Activated naive CD8-positive, alpha-beta T cell treated with anti-CD3 and anti-CD28 coated beads for 36 hours (primary cell): ENCODE measurements around the gene EBI3. TPM values are rescaled to one million over a fixed set of nuclear protein-coding genes. Genes with fewer than 3 reads are reported as not detected.
"Not testable (repeated sequence)": the region's sequence is repeated elsewhere in the genome, so short reads cannot be mapped to it uniquely, and the experiment has no call there.

ENCODE experiments used
- DNase-seq: peaks from one replicate; pipeline ENCODE4 v3.0.0; 2021
- H3K27ac Mint-ChIP-seq: one replicate; pipeline ENCODE4 v1.8.0; 2022; ENCODE audit warnings: mild to moderate bottlenecking, moderate library complexity, mixed read lengths
- H3K27me3 Mint-ChIP-seq: one replicate; pipeline ENCODE4 v1.8.0; 2022; ENCODE audit warnings: mild to moderate bottlenecking, mixed read lengths
- H3K36me3 Mint-ChIP-seq: one replicate; pipeline ENCODE4 v1.8.0; 2021; ENCODE audit warnings: mild to moderate bottlenecking, mixed read lengths
- H3K4me1 Mint-ChIP-seq: one replicate; pipeline ENCODE4 v1.8.0; 2021; ENCODE audit warnings: mixed read lengths
- H3K4me3 Mint-ChIP-seq: one replicate; pipeline ENCODE4 v1.8.0; 2022; ENCODE audit warnings: mild to moderate bottlenecking, moderate library complexity, mixed read lengths
- H3K9me3 Mint-ChIP-seq: one replicate; pipeline ENCODE4 v1.8.0; 2022; ENCODE audit warnings: mixed read lengths
- total RNA-seq, 2 experiments: library from RNA; stranded (reverse); gene quantifications; one replicate each; pipeline ENCODE4 v1.2.3, GENCODE V29; 2021

EBI3 gene
- total RNA-seq, 2 experiments from 2014 or later = 6.7 to 8.6 TPM

DNA sequence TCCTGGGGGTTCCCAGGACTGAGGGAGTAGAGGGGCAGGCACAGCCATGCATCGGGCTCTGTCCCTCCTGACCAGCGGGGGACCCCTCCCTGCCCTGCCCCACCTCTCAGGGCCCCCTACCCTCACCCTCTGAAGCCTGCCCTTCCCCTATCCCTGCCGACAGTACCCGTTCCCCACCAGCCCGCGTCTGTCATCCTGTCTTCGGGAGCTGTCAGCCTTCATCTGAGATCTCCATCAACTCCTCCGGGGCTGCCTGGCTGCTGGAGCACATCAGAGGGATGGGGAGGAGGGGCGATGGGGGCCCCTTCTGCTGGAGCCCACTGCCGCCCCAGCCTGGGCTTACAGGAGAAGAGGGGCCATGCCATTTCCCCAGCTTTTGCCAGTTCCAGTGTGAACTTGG is 43.6 kb downstream of the EBI3 start:
- Mint-ChIP-seq H3K27me3 (no peaks in the 10 kb centered on the region), H3K4me3 (no peak overlapping the region), H3K27ac (no peak overlapping the region), H3K9me3 (no peaks in the 10 kb centered on the region), H3K4me1 (no peaks in the 10 kb centered on the region), H3K36me3 (peaks cover 13% of the 10 kb centered on the region)
- no peak for DNase-seq

DNA sequence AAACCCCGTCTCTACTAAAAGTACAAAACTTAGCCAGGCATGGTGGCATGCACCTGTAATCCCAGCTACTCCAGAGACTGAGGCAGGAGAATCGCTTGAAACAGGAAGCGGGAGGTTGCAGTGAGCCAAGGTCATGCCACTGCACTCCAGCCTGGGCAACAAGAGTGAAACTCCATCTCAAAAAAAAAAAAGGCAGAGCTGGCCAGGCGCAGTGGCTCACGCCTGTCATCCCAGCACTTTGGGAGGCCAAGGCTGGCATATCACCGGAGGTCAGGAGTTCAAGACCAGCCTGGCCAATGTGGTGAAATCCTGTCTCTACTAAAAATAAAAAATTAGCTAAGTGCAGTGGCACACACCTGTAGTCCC is 45.0 kb downstream of the EBI3 start:
- not testable (repeated sequence) for H3K36me3 Mint-ChIP-seq, DNase-seq, H3K27me3 Mint-ChIP-seq, H3K4me1 Mint-ChIP-seq, H3K27ac Mint-ChIP-seq, H3K4me3 Mint-ChIP-seq, H3K9me3 Mint-ChIP-seq

DNA sequence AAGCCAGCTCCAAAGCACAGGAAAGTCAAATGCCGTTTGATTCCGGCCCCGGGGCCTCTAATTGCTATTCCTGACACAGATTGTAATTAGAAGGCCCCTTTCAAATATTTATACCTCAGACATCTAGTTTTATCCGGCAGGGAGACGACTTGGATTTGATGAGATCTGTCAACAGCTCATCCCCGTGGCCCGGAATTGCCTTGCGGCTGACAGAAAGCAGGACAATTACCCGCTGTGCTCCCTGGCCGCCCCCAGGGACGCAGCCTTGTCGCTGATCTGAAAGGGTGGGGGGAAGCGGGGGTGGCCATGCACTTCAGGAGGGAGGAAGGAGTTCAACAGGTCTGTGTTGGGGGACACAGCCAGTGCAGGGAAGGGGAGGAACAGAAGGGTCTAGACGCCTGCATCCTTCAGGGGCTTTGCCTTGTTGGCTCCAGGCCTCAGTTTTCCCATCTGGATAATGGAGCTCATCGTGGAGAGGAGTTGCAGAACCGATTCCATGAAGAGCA is 47.9 kb downstream of the EBI3 start:
- no peak overlapping the region for H3K27ac Mint-ChIP-seq
- DNase-seq = no peak
- H3K36me3 Mint-ChIP-seq = peaks cover under 1% of the 10 kb centered on the region
- H3K4me3 Mint-ChIP-seq = no peak overlapping the region
- H3K27me3 Mint-ChIP-seq = peaks cover 31% of the 10 kb centered on the region
- no peaks in the 10 kb centered on the region for H3K9me3 Mint-ChIP-seq
- H3K4me1 Mint-ChIP-seq = peaks cover 8% of the 10 kb centered on the region

DNA sequence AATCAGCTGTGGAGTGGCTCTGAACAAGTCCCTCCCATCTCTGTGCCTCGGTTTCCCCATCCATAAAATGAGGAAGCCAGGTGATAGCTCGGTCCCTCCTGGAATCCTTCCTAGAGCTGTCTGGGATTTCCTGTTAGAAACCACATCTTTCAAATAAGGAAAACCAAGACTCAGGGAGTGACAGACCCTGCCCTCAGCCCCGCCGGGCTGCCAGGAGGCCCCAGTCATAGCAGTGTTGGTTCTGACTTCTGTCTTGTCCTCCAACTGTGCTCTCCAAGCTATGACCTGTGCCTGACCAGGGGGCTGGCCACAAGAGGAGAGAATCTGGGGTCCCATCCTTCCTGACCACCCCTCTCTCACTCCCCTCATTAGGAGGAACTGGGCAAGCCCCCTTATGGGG is 48.7 kb downstream of the EBI3 start:
- H3K4me1 Mint-ChIP-seq = peaks cover 8% of the 10 kb centered on the region
- no peak overlapping the region for H3K27ac Mint-ChIP-seq
- peaks cover 31% of the 10 kb centered on the region for H3K27me3 Mint-ChIP-seq
- H3K4me3 Mint-ChIP-seq = no peak overlapping the region
- DNase-seq = no peak
- no peaks in the 10 kb centered on the region for H3K36me3 Mint-ChIP-seq
- H3K9me3 Mint-ChIP-seq = no peaks in the 10 kb centered on the region

DNA sequence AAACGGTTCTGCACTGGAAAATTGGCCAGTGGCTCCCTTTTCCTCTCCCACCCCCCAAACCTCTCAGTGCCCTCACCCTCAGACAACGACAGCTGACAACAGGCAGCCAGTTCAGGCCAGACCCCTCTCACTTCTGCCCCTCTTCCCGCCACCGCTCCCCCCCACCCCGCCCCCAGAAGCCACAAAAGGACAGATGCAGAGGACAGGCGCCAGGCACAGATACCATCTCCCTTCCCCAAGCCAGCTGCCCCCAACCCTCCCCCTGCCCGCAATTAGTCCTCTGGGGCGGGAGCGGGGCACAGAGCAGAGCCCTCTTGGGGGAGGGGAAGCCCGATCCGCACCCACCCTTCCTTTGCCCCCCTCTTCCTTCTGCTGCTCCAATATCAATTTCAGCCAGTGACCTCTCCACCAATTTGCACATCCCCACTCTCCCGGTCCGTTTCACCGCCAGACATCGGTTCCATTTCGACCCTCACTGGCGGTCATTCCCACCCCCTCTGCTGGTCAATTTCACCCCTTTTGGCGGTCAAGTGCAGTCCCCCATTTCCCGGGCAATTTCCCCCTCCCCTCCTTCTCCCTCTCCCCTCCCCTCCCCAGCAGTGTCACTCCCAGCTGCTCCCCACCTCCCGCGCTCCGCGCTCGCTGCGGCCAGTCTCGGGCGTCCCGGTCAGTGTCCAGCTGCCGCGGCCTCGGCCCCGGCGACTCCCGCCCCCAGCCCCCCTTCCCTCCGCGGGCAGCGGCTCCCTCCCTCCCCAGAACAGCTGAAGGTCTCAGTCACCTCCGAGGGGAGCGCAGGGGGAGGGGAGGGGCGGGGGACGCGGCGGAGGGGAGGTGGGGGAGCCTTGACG is 49.3 kb downstream of the EBI3 start, which contains the start of gene SHD:
Gene SHD (plus strand): TSS at position 848 of the 848 bp plus-strand sequence. CDS start 798 bp downstream, outside the sequence.
- Mint-ChIP-seq H3K9me3 (no peaks in the 10 kb centered on the region), H3K27ac (no peak within 1 kb of the TSS), H3K4me3 (peak within 1 kb of the TSS; percentile 60), H3K36me3 (no peaks in the 10 kb centered on the region), H3K27me3 (peaks cover 31% of the 10 kb centered on the region), H3K4me1 (peaks cover 8% of the 10 kb centered on the region)
- DNase-seq = no peak

DNA sequence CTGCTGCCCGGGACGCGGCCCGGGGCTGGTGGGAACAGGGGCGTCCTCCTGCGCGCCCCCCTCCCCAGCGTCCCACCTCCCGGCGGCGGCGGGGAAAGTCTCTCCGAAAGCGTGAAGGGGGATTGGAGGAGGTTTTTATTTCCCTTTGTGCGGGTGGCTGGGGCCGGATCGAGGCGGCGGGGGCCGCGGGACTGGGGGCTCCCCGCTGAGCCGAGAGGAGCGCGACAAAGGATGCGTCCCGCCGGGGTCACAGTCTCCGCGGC is 49.9 kb downstream of the EBI3 start:
- Mint-ChIP-seq H3K9me3 (no peaks in the 10 kb centered on the region), H3K4me1 (peaks cover 8% of the 10 kb centered on the region), H3K27me3 (peaks cover 31% of the 10 kb centered on the region), H3K36me3 (no peaks in the 10 kb centered on the region), H3K27ac (no peak overlapping the region), H3K4me3 (no peak overlapping the region)
- DNase-seq = no peak

DNA sequence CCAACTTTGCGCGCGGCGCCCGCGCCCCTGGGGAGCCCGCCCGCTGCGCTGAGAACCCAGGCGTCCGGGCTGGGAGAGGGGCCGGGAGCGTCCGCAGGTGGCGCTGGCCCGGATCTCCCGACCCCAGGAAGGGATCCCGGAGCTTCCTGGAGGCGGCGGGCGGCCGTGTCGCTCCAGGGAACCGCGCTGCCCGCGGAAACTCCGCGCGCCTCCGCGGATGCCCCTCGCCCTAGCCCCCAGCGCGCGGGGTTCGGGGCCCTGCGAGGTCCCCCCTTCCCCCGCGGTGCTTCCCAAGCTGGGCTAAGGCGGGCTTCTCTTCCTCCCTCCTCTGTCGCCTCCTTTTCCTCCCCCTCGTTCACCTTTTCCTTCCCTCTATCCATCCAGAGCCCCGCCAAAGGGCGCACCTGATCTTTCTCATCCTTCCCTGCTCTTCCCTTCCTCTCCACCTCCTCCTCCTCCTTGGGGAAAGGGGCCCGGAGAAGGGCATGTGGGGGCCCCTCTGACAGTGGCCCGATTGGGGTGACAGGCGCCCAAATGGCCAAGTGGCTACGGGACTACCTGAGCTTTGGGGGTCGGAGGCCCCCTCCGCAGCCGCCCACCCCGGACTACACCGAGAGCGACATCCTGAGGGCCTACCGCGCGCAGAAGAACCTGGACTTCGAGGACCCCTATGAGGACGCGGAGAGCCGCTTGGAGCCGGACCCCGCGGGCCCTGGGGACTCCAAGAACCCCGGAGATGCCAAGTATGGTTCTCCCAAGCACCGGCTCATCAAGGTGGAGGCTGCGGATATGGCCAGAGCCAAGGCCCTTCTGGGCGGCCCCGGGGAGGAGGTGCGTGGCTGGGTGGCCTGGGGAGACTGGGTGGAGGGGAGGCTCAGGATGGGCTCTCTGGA is 50.5 kb downstream of the EBI3 start:
- H3K9me3 Mint-ChIP-seq = no peaks in the 10 kb centered on the region

DNA sequence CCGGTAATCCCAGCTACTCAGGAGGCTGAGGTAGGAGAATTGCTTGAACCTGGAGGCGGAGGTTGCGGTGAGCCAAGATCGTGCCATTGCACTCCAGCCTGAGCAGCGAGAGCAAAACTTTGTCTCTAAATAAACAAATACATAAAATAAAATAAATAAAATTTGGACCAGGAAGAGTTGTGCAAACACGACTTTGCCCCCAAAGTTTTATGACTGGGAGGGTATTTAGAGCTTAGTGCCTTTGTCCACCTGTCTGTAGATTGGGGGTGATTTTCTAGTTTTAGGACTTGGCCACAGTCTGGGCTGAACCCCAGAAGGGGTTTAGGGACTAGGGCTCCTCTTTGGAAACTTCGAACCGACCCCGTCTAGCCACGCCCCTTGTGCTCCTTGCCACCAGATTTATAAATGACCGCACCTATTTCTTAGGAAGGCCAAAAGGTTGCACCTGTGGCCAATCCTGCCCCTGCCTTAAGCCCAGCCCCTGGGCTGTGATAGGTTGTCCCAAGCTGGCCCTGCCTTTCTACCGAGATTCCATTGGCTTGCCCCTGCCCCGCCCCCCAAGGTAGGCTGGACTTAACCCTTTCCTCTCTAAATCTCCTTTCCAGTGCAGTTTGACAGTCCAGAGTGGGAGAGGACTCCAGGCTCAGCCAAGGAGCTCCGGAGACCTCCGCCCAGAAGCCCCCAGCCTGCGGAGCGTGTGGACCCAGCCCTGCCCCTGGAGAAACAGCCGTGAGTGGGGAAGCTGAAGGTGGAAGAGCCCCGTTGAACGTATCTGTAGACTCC is 55.0 kb downstream of the EBI3 start:
- Mint-ChIP-seq H3K27me3 (peaks cover 22% of the 10 kb centered on the region), H3K27ac (no peak overlapping the region), H3K9me3 (no peaks in the 10 kb centered on the region), H3K4me3 (no peak overlapping the region), H3K4me1 (peaks cover 6% of the 10 kb centered on the region), H3K36me3 (no peaks in the 10 kb centered on the region)
- no peak for DNase-seq

More for the DNA sequence above, 50.5 kb downstream of the EBI3 start:
- H3K36me3 Mint-ChIP-seq = no peaks in the 10 kb centered on the region
- peak overlapping the region; percentile 60 for H3K4me3 Mint-ChIP-seq
- peaks cover 8% of the 10 kb centered on the region for H3K4me1 Mint-ChIP-seq
- peaks cover 31% of the 10 kb centered on the region for H3K27me3 Mint-ChIP-seq
- H3K27ac Mint-ChIP-seq = no peak overlapping the region
- DNase-seq = no peak

DNA sequence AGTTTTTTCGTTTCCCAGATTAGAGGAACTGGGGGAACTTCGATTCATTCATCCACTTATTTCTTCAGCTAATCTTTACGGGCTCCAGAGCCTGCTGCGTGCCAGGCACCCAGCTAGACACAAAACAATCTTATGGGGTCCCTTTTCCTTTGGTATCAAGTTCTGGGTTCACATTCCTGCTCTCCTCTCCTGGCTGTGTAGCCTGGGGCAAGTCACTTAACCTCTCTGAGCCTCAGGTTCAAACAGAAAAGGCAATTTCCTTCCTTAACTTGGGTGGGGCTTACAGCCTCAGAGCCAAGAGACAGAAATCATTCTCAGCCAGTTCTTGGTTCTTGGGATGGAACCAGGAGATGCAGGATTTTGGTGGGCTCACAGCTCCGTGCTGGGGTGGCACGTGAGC is 55.7 kb downstream of the EBI3 start:
- Mint-ChIP-seq H3K9me3 (no peaks in the 10 kb centered on the region), H3K4me3 (no peak overlapping the region), H3K27me3 (peaks cover 17% of the 10 kb centered on the region), H3K4me1 (peaks cover 2% of the 10 kb centered on the region), H3K36me3 (no peaks in the 10 kb centered on the region), H3K27ac (no peak overlapping the region)
- DNase-seq = no peak

DNA sequence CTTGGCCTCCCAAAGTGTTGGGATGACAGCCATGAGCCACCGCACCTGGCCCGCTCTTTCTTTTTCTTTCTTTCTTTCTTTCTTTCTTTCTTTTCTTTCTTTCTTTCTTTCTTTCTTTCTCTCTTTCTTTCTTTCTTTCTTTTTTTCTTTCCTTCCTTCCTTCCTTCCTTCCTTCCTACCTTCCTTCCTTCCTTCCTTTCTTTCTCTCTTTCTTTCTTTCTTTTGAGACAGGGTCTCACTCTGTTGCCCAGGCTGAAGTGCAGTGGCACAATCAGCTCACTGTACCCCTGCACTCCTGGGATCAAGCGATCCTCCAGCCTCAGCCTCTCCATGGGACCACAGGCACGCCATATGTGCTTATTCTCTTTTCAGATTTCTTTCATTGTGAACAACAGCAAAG is 56.8 kb downstream of the EBI3 start:
- not testable (repeated sequence) for H3K27me3 Mint-ChIP-seq, DNase-seq, H3K27ac Mint-ChIP-seq, H3K4me3 Mint-ChIP-seq, H3K4me1 Mint-ChIP-seq, H3K36me3 Mint-ChIP-seq, H3K9me3 Mint-ChIP-seq

Other genes with a start within 250 kb of the EBI3 start
- gene EEF2, start 244.1 kb upstream of the EBI3 start, total RNA-seq = 1,000 to 10,000 TPM; 3,340 to 3,392 TPM
- gene PIAS4, start 221.8 kb upstream of the EBI3 start, total RNA-seq = 10 to 100 TPM; 24.0 to 26.3 TPM
- 10 to 100 TPM; 34.9 to 35.9 TPM for gene ZBTB7A, start 162.6 kb upstream of the EBI3 start, total RNA-seq
- 100 to 1,000 TPM; 120 to 121 TPM for gene MAP2K2, start 105.4 kb upstream of the EBI3 start, total RNA-seq
- gene CREB3L3, start 75.9 kb upstream of the EBI3 start, total RNA-seq = not detected
- gene SIRT6, start 47.0 kb upstream of the EBI3 start, total RNA-seq = 10 to 100 TPM; 27.1 to 27.2 TPM
- 1 to 10 TPM; 1.6 TPM for gene ANKRD24, start 46.8 kb upstream of the EBI3 start, total RNA-seq
- gene YJU2, start 17.6 kb downstream of the EBI3 start, total RNA-seq = 10 to 100 TPM; 37.6 to 38.5 TPM
- not detected for gene SHD, start 49.7 kb downstream of the EBI3 start, total RNA-seq
- 10 to 100 TPM; 12.6 to 14.7 TPM for gene TMIGD2, start 72.9 kb downstream of the EBI3 start, total RNA-seq
- 10 to 100 TPM; 21.0 to 21.3 TPM for gene FSD1, start 75.1 kb downstream of the EBI3 start, total RNA-seq
- 10 to 100 TPM; 12.3 to 13.1 TPM for gene STAP2, start 109.3 kb downstream of the EBI3 start, total RNA-seq
- 10 to 100 TPM; 15.6 to 18.8 TPM for gene MPND, start 114.0 kb downstream of the EBI3 start, total RNA-seq
- gene SH3GL1, start 171.0 kb downstream of the EBI3 start, total RNA-seq = 10 to 100 TPM; 40.3 to 41.1 TPM
- gene CHAF1A, start 173.1 kb downstream of the EBI3 start, total RNA-seq = 10 to 100 TPM; 76.8 to 77.6 TPM
- 10 to 100 TPM; 37.0 to 37.8 TPM for gene UBXN6, start 228.3 kb downstream of the EBI3 start, total RNA-seq
- gene HDGFL2, start 242.8 kb downstream of the EBI3 start, total RNA-seq = 10 to 100 TPM; 45.5 to 47.0 TPM